ENCODE results near the gene ODF2L. TPM values are rescaled to one million over a fixed set of nuclear protein-coding genes. Genes with fewer than 3 reads are reported as not detected.

Gene ODF2L
- total RNA-seq, 1 experiment from 2014 or later = 24.4 TPM

GRCh38 chr1:86346388-86346787 is 49.7 kb downstream of the ODF2L start (continued):
- no peak for TF ChIP-seq ZSCAN18 (CRISPR knock-in tag; IDR thresholded peaks at IDR 0.05)
- no peak for TF ChIP-seq MLX (CRISPR knock-in tag; IDR thresholded peaks at IDR 0.05)
- TF ChIP-seq GRHL2 (CRISPR knock-in tag; IDR thresholded peaks at IDR 0.05; ENCODE audit: insufficient replicate concordance, severe bottlenecking) = no peak
- no peak for TF ChIP-seq GTF2I (CRISPR knock-in tag; conservative IDR thresholded peaks at IDR 0.05)
- TF ChIP-seq ZNF317 (CRISPR knock-in tag; IDR thresholded peaks at IDR 0.05; ENCODE audit: borderline replicate concordance, low read depth) = no peak
- no peak for TF ChIP-seq MYBL2 (CRISPR knock-in tag; IDR thresholded peaks at IDR 0.05)
- TF ChIP-seq CTCF (IDR thresholded peaks at IDR 0.05) = no peak
- no peak for TF ChIP-seq PREB (CRISPR knock-in tag; IDR thresholded peaks at IDR 0.05; ENCODE audit: borderline replicate concordance)
- no peak for TF ChIP-seq ELF4 (CRISPR knock-in tag; IDR thresholded peaks at IDR 0.05; ENCODE audit: low read depth)

GRCh38 chr1:86345042-86345441 is 51.1 kb downstream of the ODF2L start:
- CTCF ChIA-PET = no interaction called here
- Mint-ChIP-seq H3K9me3 (peaks cover 17% of the 10 kb centered on the region), H3K27me3 (ENCODE audit: low read depth) (no peaks in the 10 kb centered on the region; the same call in 1 of the 2 replicates), H3K36me3 (peaks cover 7% of the 10 kb centered on the region; the same call in 1 of the 2 replicates), H3K27ac (no peak overlapping the region), H3K4me1 (no peaks in the 10 kb centered on the region), H3K4me3 (no peak overlapping the region)
- POLR2A ChIA-PET = no interaction called here
- DNase-seq (ENCODE audit: low spot score) (no peak), ATAC-seq (no peak)
- TF ChIP-seq NFE2L1 (CRISPR knock-in tag; IDR thresholded peaks at IDR 0.05) (no peak), ZNF423 (CRISPR knock-in tag; IDR thresholded peaks at IDR 0.05) (no peak), GABPB1 (CRISPR knock-in tag; IDR thresholded peaks at IDR 0.05) (no peak), ZMAT4 (CRISPR knock-in tag; IDR thresholded peaks at IDR 0.05) (no peak), AR (CRISPR knock-in tag; IDR thresholded peaks at IDR 0.05) (no peak), GTF2I (CRISPR knock-in tag; conservative IDR thresholded peaks at IDR 0.05) (no peak), PREB (CRISPR knock-in tag; IDR thresholded peaks at IDR 0.05; ENCODE audit: borderline replicate concordance) (no peak), ZNF512 (CRISPR knock-in tag; IDR thresholded peaks at IDR 0.05; ENCODE audit: borderline replicate concordance) (no peak), ZNF232 (CRISPR knock-in tag; IDR thresholded peaks at IDR 0.05) (no peak), PRRX2 (CRISPR knock-in tag; IDR thresholded peaks at IDR 0.05) (no peak), SMAD4 (CRISPR knock-in tag; IDR thresholded peaks at IDR 0.05) (no peak), AFF4 (CRISPR knock-in tag; IDR thresholded peaks at IDR 0.05; ENCODE audit: borderline replicate concordance) (no peak)

Data from WTC11 (cell line).